ENCODE results near the gene BAZ1A. TPM values are rescaled to one million over a fixed set of nuclear protein-coding genes. Genes with fewer than 3 reads are reported as not detected.

Gene BAZ1A
- total and polyA plus RNA-seq, 10 of the 15 experiments (the other 5 are each of a cell fraction or from before 2014, with no cell fraction given) = 34.3 to 96.5 (median 50.7) TPM

- no peak for TF ChIP-seq ETV6 (conservative IDR thresholded peaks at IDR 0.05 in 1 of 2, IDR thresholded peaks at IDR 0.05 in 1 of 2; ENCODE audit: borderline replicate concordance in 1 of 2, low read depth in 1 of 2)
Measured at GRCh38 chr14:34920339-34920738, 45.2 kb upstream of the BAZ1A start (continued).

- no peak overlapping the region for H3K4me2 ChIP-seq (ENCODE audit: control insufficient read depth, insufficient read depth)
- peaks cover 3% of the 10 kb centered on the region; the same call in 1 of the 2 replicates for H3K4me1 ChIP-seq (ENCODE audit: control insufficient read depth, insufficient read depth, low read length)
- H3K4me3 ChIP-seq = no peak overlapping the region
- ChIA-PET SMC1A (ENCODE audit: uncharacterized antibody, unreplicated experiment) (interaction anchor here (0.9 kb wide), 1 partner anchor 80 kb away, joined by 3 read pairs; no protein-coding TSS in a partner anchor), RAD21 (ENCODE audit: unreplicated experiment) (interaction anchor here (0.7 kb wide), 1 partner anchor 70 kb away, joined by 3 read pairs; no protein-coding TSS in a partner anchor), POLR2A (no interaction called here), CTCF (interaction anchor here (0.9 kb wide), 2 partner anchors 17 to 69 kb away, joined by 4 read pairs; partner anchors contain the start of gene SRP54)
- intact Hi-C loops (cut with micrococcal nuclease; ENCODE audit: unreplicated experiment) = no loop called here
- no peaks in the 10 kb centered on the region for H3K27me3 ChIP-seq (replicated peaks in 1 of 2; ENCODE audit: control insufficient read depth in 2 of 2, insufficient read depth in 2 of 2, low read length in 1 of 2)
- no peaks in the 10 kb centered on the region for H3K9me3 ChIP-seq (replicated peaks; ENCODE audit: control insufficient read depth, insufficient read depth, low read length)
- ATAC-seq = peak; percentile 23; the same call in 2 of the 3 replicates
- FAIRE-seq = no peak
- H3K27ac ChIP-seq (ENCODE audit: control insufficient read depth, insufficient read depth) = no peak overlapping the region
- no peak overlapping the region for H3K9ac ChIP-seq (ENCODE audit: control insufficient read depth, insufficient read depth, low read length)
- TF ChIP-seq RAD51 (IDR thresholded peaks at IDR 0.05) = no peak
- no peak for TF ChIP-seq ATF7 (IDR thresholded peaks at IDR 0.05; ENCODE audit: low read depth)
- no peak for TF ChIP-seq NFYA (IDR thresholded peaks at IDR 0.05; ENCODE audit: borderline replicate concordance, low read depth, low read length)
- no peak for TF ChIP-seq BCL11A (IDR thresholded peaks at IDR 0.05; ENCODE audit: low read depth, low read length)
- TF ChIP-seq RAD21 (IDR thresholded peaks at IDR 0.05; ENCODE audit: insufficient read depth, low read depth, low read length) = no peak
- TF ChIP-seq WRNIP1 (IDR thresholded peaks at IDR 0.05; ENCODE audit: borderline replicate concordance, low read depth, low read length) = no peak
- no peak for TF ChIP-seq SRF (IDR thresholded peaks at IDR 0.05; ENCODE audit: low read depth in 2 of 2, low read length in 2 of 2)
- no peak for TF ChIP-seq ZNF384 (IDR thresholded peaks at IDR 0.05; ENCODE audit: borderline replicate concordance, low read depth, low read length)
- no peak for TF ChIP-seq SUPT20H (IDR thresholded peaks at IDR 0.05; ENCODE audit: borderline replicate concordance, control insufficient read depth, low read depth, low read length)
- no peak for TF ChIP-seq MTA2 (IDR thresholded peaks at IDR 0.05; ENCODE audit: low read depth)
- no peak for TF ChIP-seq JUNB (IDR thresholded peaks at IDR 0.05)
- in situ Hi-C loops (cut with MboI) = no loop called here
- no peak overlapping the region for H2AFZ ChIP-seq (ENCODE audit: control insufficient read depth, low read depth, low read length)
- no peaks in the 10 kb centered on the region for H3K36me3 ChIP-seq (ENCODE audit: control insufficient read depth in 2 of 2, insufficient read depth in 2 of 2, low read length in 1 of 2)
- no peaks in the 10 kb centered on the region for H3K79me2 ChIP-seq (ENCODE audit: control insufficient read depth, insufficient read depth, low read length)
- no peaks in the 10 kb centered on the region for H4K20me1 ChIP-seq (ENCODE audit: control insufficient read depth, insufficient read depth)
- WGBS (ENCODE audit: insufficient coverage, insufficient replicate concordance, low lambda C conversion rate, missing lambda C conversion rate) = 68% methylated on average over 2 of the region's 2 CpGs
- DNase-seq (ENCODE audit: low read depth, low spot score) = no peak
- no TSS peak for BruUV-seq (replicated peaks)
Measured at GRCh38 chr14:34913619-34914018, 38.5 kb upstream of the BAZ1A start.

All from GM12878 (cell line).